Uterus (tissue), 2 donors: ENCODE measurements around the gene HK3.

ENCODE experiments used
- CTCF ChIP-seq, 4 experiments: fragments of 200-600 bp in 2 of 4; fragments of 450-650 bp in 2 of 4; sonication (generic) in 2 of 4; IDR thresholded peaks; one replicate each; pipeline ENCODE4 v1.5.1; 2016 to 2019; ENCODE audit warnings: antibody characterized with exemption in 4 of 4, mild to moderate bottlenecking in 2 of 4, moderate library complexity in 1 of 4
- POLR2A ChIP-seq, 2 donors: fragments of 450-650 bp; IDR thresholded peaks; one replicate each; pipeline ENCODE4 v1.6.1; 2016; ENCODE audit warnings: antibody characterized with exemption in 2 of 2, mild to moderate bottlenecking in 1 of 2, moderate library complexity in 1 of 2

GRCh38 chr5:176846335-176847140 lies 52.6 kb downstream of the HK3 start:
- TF ChIP-seq CTCF (IDR thresholded peaks at IDR 0.05) (no peak), POLR2A (IDR thresholded peaks at IDR 0.05) (no peak)
